ENCODE data around the gene CBLC. TPM values are rescaled to one million over a fixed set of nuclear protein-coding genes. Genes with fewer than 3 reads are reported as not detected.

CBLC gene
- total RNA-seq, 2 experiments from 2014 or later: not detected

- DNase-seq: no peak
- H3K9me3 ChIP-seq (ENCODE audit: control insufficient read depth in 1 of 2, insufficient read depth in 1 of 2, low read length in 2 of 2): peaks cover 0 to 13% of the 10 kb centered on the region in 2 experiments
- POLR2A ChIA-PET: no interaction called here
- H3K4me1 ChIP-seq (ENCODE audit: insufficient read depth, low read length): peaks cover 5% of the 10 kb centered on the region
- H3K27ac Mint-ChIP-seq: no peak overlapping the region
- no peaks in the 10 kb centered on the region for H3K36me3 ChIP-seq (ENCODE audit: insufficient read depth, low read length)
- no peak for TF ChIP-seq CTCF (IDR thresholded peaks at IDR 0.05)
- intact Hi-C loops (cut with DNase I, micrococcal nuclease): no loop called here
- peaks cover 7 to 12% of the 10 kb centered on the region in 2 experiments for H3K27me3 ChIP-seq (ENCODE audit: control insufficient read depth in 1 of 2, insufficient read depth in 2 of 2, low read length in 2 of 2)
- CTCF ChIA-PET: no interaction called here
- H3K27me3 Mint-ChIP-seq: peaks cover 11% of the 10 kb centered on the region
- no peaks in the 10 kb centered on the region for H3K4me1 Mint-ChIP-seq (ENCODE audit: low read depth)
- no peak for ATAC-seq (ENCODE audit: poor library complexity)
- H3K4me3 Mint-ChIP-seq: no peak overlapping the region
- no peak overlapping the region for H3K27ac ChIP-seq (ENCODE audit: low read depth in 1 of 2, low read length in 2 of 2)
- H3K4me3 ChIP-seq (ENCODE audit: low read length): no peak overlapping the region
- H3K36me3 Mint-ChIP-seq (ENCODE audit: low read depth): no peaks in the 10 kb centered on the region
- H3K9me3 Mint-ChIP-seq: no peaks in the 10 kb centered on the region
Observed at GRCh38 chr19:44803442-44804428, 26.0 kb downstream of the CBLC start.

GRCh38 chr19:44806291-44806690 lies 28.6 kb downstream of the CBLC start:
- ChIA-PET POLR2A (no interaction called here), CTCF (no interaction called here)
- intact Hi-C loops (cut with DNase I, micrococcal nuclease): no loop called here
- H3K9me3 Mint-ChIP-seq: no peaks in the 10 kb centered on the region
- ATAC-seq (ENCODE audit: poor library complexity) (no peak), DNase-seq (no peak)
- Histone ChIP-seq H3K27ac (ENCODE audit: low read depth in 1 of 2, low read length in 2 of 2) (no peak overlapping the region), H3K9me3 (ENCODE audit: control insufficient read depth in 1 of 2, insufficient read depth in 1 of 2, low read length in 2 of 2) (peaks cover 0 to 17% of the 10 kb centered on the region in 2 experiments), H3K4me3 (ENCODE audit: low read length) (no peak overlapping the region), H3K4me1 (ENCODE audit: insufficient read depth, low read length) (peaks cover 6% of the 10 kb centered on the region), H3K27me3 (ENCODE audit: control insufficient read depth in 1 of 2, insufficient read depth in 2 of 2, low read length in 2 of 2) (peaks cover 17 to 29% of the 10 kb centered on the region in 2 experiments), H3K36me3 (ENCODE audit: insufficient read depth, low read length) (no peaks in the 10 kb centered on the region)
- no peak overlapping the region for H3K27ac Mint-ChIP-seq
- H3K36me3 Mint-ChIP-seq (ENCODE audit: low read depth): no peaks in the 10 kb centered on the region
- peaks cover 33% of the 10 kb centered on the region for H3K27me3 Mint-ChIP-seq
- no peaks in the 10 kb centered on the region for H3K4me1 Mint-ChIP-seq (ENCODE audit: low read depth)
- no peak for TF ChIP-seq CTCF (IDR thresholded peaks at IDR 0.05)
- no peak overlapping the region for H3K4me3 Mint-ChIP-seq

- Mint-ChIP-seq H3K4me1 (ENCODE audit: low read depth) (no peaks in the 10 kb centered on the region), H3K4me3 (no peak overlapping the region), H3K27me3 (peaks cover 39% of the 10 kb centered on the region), H3K27ac (no peak overlapping the region), H3K9me3 (no peaks in the 10 kb centered on the region), H3K36me3 (ENCODE audit: low read depth) (no peaks in the 10 kb centered on the region)
- Histone ChIP-seq H3K27me3 (ENCODE audit: control insufficient read depth in 1 of 2, insufficient read depth in 2 of 2, low read length in 2 of 2) (peaks cover 17 to 29% of the 10 kb centered on the region in 2 experiments), H3K36me3 (ENCODE audit: insufficient read depth, low read length) (no peaks in the 10 kb centered on the region), H3K4me3 (ENCODE audit: low read length) (no peak overlapping the region), H3K27ac (ENCODE audit: low read depth in 1 of 2, low read length in 2 of 2) (no peak overlapping the region), H3K4me1 (ENCODE audit: insufficient read depth, low read length) (peaks cover 6% of the 10 kb centered on the region), H3K9me3 (ENCODE audit: control insufficient read depth in 1 of 2, insufficient read depth in 1 of 2, low read length in 2 of 2) (peaks cover 0 to 17% of the 10 kb centered on the region in 2 experiments)
- POLR2A ChIA-PET: no interaction called here
- intact Hi-C loops (cut with DNase I, micrococcal nuclease): no loop called here
- TF ChIP-seq CTCF (IDR thresholded peaks at IDR 0.05): no peak
- CTCF ChIA-PET: no interaction called here
- ATAC-seq (ENCODE audit: poor library complexity) (no peak), DNase-seq (no peak)
Observed at GRCh38 chr19:44807162-44807561, 29.5 kb downstream of the CBLC start.

All from CD4-positive, alpha-beta T cell (primary cell).